Left colon (tissue), 2 donors: ENCODE measurements around the gene COBLL1. TPM values are rescaled to one million over a fixed set of nuclear protein-coding genes. Genes with fewer than 3 reads are reported as not detected.

Experiments
- ATAC-seq: fragments of 200-7000 bp; cut with Tn5 transposase; one replicate; pipeline ENCODE4 v1.9.1; 2020; ENCODE audit warnings: mild to moderate bottlenecking, moderate library complexity
- DNase-seq, 2 donors: peaks; one replicate each; pipeline ENCODE4 v3.0.0-alpha.2; 2020
- intact Hi-C, 2 donors: fragments of 100-400 bp; cut with DNase I in 1 of 2; cut with micrococcal nuclease in 1 of 2; formaldehyde crosslinking; loops; one replicate each; pipeline versions ENCODE4 v1.11.2 to v1.14.0; 2022; cut with DNase I, micrococcal nuclease
- total RNA-seq, 2 donors: library from RNA; stranded (reverse); fragmentation: NEBNext Ultra II Directional; extraction: Animal tissue kit (Norgen Biotek cat#: 25700); gene quantifications; one replicate each; pipeline ENCODE4 v1.2.1, GENCODE V29; 2021
- donor health status: DM: no; HTN: no; CAD: no.
- donor health status: DM: yes; HTN: yes; CAD: no.

COBLL1 gene
- total RNA-seq, 2 donors from 2014 or later: 25.5 to 33.3 TPM

- intact Hi-C loops: no loop called here
- peak; percentile 98 for ATAC-seq
- peak; percentile 35 to 64 for DNase-seq
These were observed 15.1 kb downstream of the COBLL1 start for GRCh38 chr2:164826293-164827243.

GRCh38 chr2:164824872-164825271, 16.8 kb downstream of the COBLL1 start:
- DNase-seq (no peak), ATAC-seq (no peak)
- intact Hi-C loops: no loop called here

- no peak for DNase-seq
- ATAC-seq: no peak
- intact Hi-C loops: no loop called here
These were observed 18.5 kb downstream of the COBLL1 start for GRCh38 chr2:164823126-164823525.

GRCh38 chr2:164821338-164821737, 20.3 kb downstream of the COBLL1 start:
- DNase-seq (no peak), ATAC-seq (no peak)
- intact Hi-C loops: no loop called here

GRCh38 chr2:164818149-164819136, 23.2 kb downstream of the COBLL1 start:
- ATAC-seq: no peak
- intact Hi-C loops: no loop called here
- DNase-seq: no peak

- DNase-seq (no peak), ATAC-seq (no peak)
- intact Hi-C loops: no loop called here
These were observed 24.7 kb downstream of the COBLL1 start for GRCh38 chr2:164816900-164817299.

- ATAC-seq: no peak
- intact Hi-C loops: no loop called here
- no peak for DNase-seq
These were observed 25.6 kb downstream of the COBLL1 start for GRCh38 chr2:164816046-164816445.

- intact Hi-C loops: no loop called here
- DNase-seq: no peak
- ATAC-seq: no peak
These were observed 26.4 kb downstream of the COBLL1 start for GRCh38 chr2:164815071-164815793.

- DNase-seq (no peak), ATAC-seq (no peak)
- intact Hi-C loops: no loop called here
These were observed 28.1 kb downstream of the COBLL1 start for GRCh38 chr2:164813535-164813934.

GRCh38 chr2:164812378-164812777, 29.2 kb downstream of the COBLL1 start:
- ATAC-seq: no peak
- intact Hi-C loops: no loop called here
- no peak for DNase-seq

GRCh38 chr2:164811819-164812218, 29.8 kb downstream of the COBLL1 start:
- ATAC-seq: no peak

GRCh38 chr2:164810843-164811242, 30.8 kb downstream of the COBLL1 start:
- DNase-seq: no peak
- intact Hi-C loops: no loop called here
- no peak for ATAC-seq

More at GRCh38 chr2:164811819-164812218, 29.8 kb downstream of the COBLL1 start:
- no peak for DNase-seq
- intact Hi-C loops: no loop called here

GRCh38 chr2:164808776-164809175, 32.8 kb downstream of the COBLL1 start:
- intact Hi-C loops: no loop called here
- DNase-seq: no peak
- no peak for ATAC-seq

GRCh38 chr2:164803776-164804466, 37.7 kb downstream of the COBLL1 start:
- intact Hi-C loops: no loop called here
- ATAC-seq (no peak), DNase-seq (no peak)

- no peak for ATAC-seq
- intact Hi-C loops: no loop called here
These were observed 39.4 kb downstream of the COBLL1 start for GRCh38 chr2:164802095-164802707.

GRCh38 chr2:164800572-164800971, 41.1 kb downstream of the COBLL1 start:
- ATAC-seq: no peak
- no peak for DNase-seq
- intact Hi-C loops: no loop called here

More at GRCh38 chr2:164802095-164802707, 39.4 kb downstream of the COBLL1 start:
- DNase-seq: no peak

- intact Hi-C loops: no loop called here
- DNase-seq: no peak
- ATAC-seq: no peak
These were observed 44.0 kb downstream of the COBLL1 start for GRCh38 chr2:164797627-164798026.

- intact Hi-C loops: no loop called here
- no peak for ATAC-seq
- DNase-seq: no peak
These were observed 44.6 kb downstream of the COBLL1 start for GRCh38 chr2:164796999-164797398.
